ENCODE results near the gene MAP4K4. TPM values are rescaled to one million over a fixed set of nuclear protein-coding genes. Genes with fewer than 3 reads are reported as not detected.
A peak's percentile ranks its signal among the peaks of the same experiment; 100 is the strongest.

The MAP4K4 gene
- total and polyA plus RNA-seq, 2 of the 4 experiments (the other 2 are of a cell fraction) = 89.4 to 124 TPM

- peak overlapping the region; percentile 10; the same call in 1 of the 3 replicates for H2BK15ac ChIP-seq (ENCODE audit: low read depth, low read length)
- no peak overlapping the region for H3K18ac ChIP-seq (ENCODE audit: low read depth, low read length)
- CTCF ChIA-PET = interaction anchor here (0.6 to 1.6 kb wide), 2 partner anchors 15 to 176 kb away, joined by 3 to 5 read pairs; no protein-coding TSS in a partner anchor
- peaks cover 2% of the 10 kb centered on the region; the same call in 1 of the 2 replicates for H4K20me1 ChIP-seq (ENCODE audit: insufficient read depth, low read length)
- peaks cover 9% of the 10 kb centered on the region for H3K9me1 ChIP-seq (ENCODE audit: insufficient read depth, low read length)
- H3K9me3 ChIP-seq (ENCODE audit: control insufficient read depth, insufficient read depth, low read length) = no peaks in the 10 kb centered on the region
- H2BK20ac ChIP-seq (ENCODE audit: low read depth, low read length) = no peak overlapping the region
- H2BK120ac ChIP-seq (ENCODE audit: low read depth, low read length) = no peak overlapping the region; the same call in 1 of the 2 replicates
- H3K27ac ChIP-seq (ENCODE audit: insufficient read depth, low read length) = no peak overlapping the region
- TF ChIP-seq MAFK (IDR thresholded peaks at IDR 0.05; ENCODE audit: low read depth, low read length) (no peak), CHD1 (IDR thresholded peaks at IDR 0.05; ENCODE audit: low read depth, low read length) (no peak), POLR2A (IDR thresholded peaks at IDR 0.05; ENCODE audit: low read depth, low read length) (no peak), NFE2L2 (IDR thresholded peaks at IDR 0.05; ENCODE audit: low read depth, low read length) (no peak), BHLHE40 (IDR thresholded peaks at IDR 0.05; ENCODE audit: low read depth, low read length) (no peak), ELK1 (IDR thresholded peaks at IDR 0.05; ENCODE audit: borderline replicate concordance, low read depth, low read length) (no peak), SMC3 (IDR thresholded peaks at IDR 0.05; ENCODE audit: low read depth, low read length) (no peak), FOS (IDR thresholded peaks at IDR 0.05; ENCODE audit: low read depth, low read length) (no peak), USF2 (IDR thresholded peaks at IDR 0.05; ENCODE audit: low read depth, low read length) (no peak)
- POLR2A ChIA-PET (ENCODE audit: unreplicated experiment) = interaction anchor here (0.7 kb wide), 1 partner anchor 14 kb away, joined by 5 read pairs; no protein-coding TSS in a partner anchor
- no peak overlapping the region for H2AFZ ChIP-seq (replicated peaks; ENCODE audit: low read length, poor library complexity)
- 0 out of 2 replicates have a peak overlapping the region, but pooled peaks have one; percentile 10 for H3K14ac ChIP-seq (replicated peaks; ENCODE audit: low read depth, low read length)
- no peak for DNase-seq
- H3K4me1 ChIP-seq (ENCODE audit: control insufficient read depth, insufficient read depth, low read length) = no peaks in the 10 kb centered on the region; the same call in 1 of the 2 replicates
- no TSS peak for BruUV-seq (replicated peaks)
- H3K36me3 ChIP-seq (ENCODE audit: control insufficient read depth, insufficient read depth, low read length) = peaks cover 59% of the 10 kb centered on the region
- H3K79me1 ChIP-seq (ENCODE audit: low read depth in 1 of 2, low read length in 2 of 2) = peaks cover 22 to 41% of the 10 kb centered on the region in 2 experiments
- in situ Hi-C loops (cut with MboI; ENCODE audit: low sequenced_read_pairs) = no loop called here
- no peak overlapping the region for H3K4me3 ChIP-seq (ENCODE audit: insufficient read depth, low read depth, low read length)
- ATAC-seq (ENCODE audit: low read depth) = no peak
- H3K23ac ChIP-seq (ENCODE audit: low read depth, low read length) = no peak overlapping the region
- no peak overlapping the region for H2AK5ac ChIP-seq (ENCODE audit: low read depth, low read length)
- no CpG with 5 or more reads among the region's 5 CpGs for WGBS, 2 experiments (ENCODE audit: extremely low coverage in 2 of 2, insufficient read length in 1 of 2)
- H4K91ac ChIP-seq (ENCODE audit: insufficient read depth, low read depth, low read length) = no peak overlapping the region
- H2AK9ac ChIP-seq (replicated peaks; ENCODE audit: low read depth, low read length, poor library complexity) = no peak overlapping the region
- H4K5ac ChIP-seq (ENCODE audit: low read depth, low read length) = no peak overlapping the region
- no peak overlapping the region for H3K4ac ChIP-seq (ENCODE audit: low read depth, low read length)
- H2BK5ac ChIP-seq (ENCODE audit: low read depth, low read length, poor library complexity, severe bottlenecking) = no peak overlapping the region
- no peak overlapping the region for H3K4me2 ChIP-seq (ENCODE audit: low read depth, low read length)
- H3K56ac ChIP-seq (ENCODE audit: extremely low read depth, insufficient read depth, low read length) = no peak overlapping the region
- H3K27me3 ChIP-seq (ENCODE audit: control insufficient read depth, insufficient read depth, low read length) = no peaks in the 10 kb centered on the region
- 0 out of 4 replicates have a peak overlapping the region, but pooled peaks of 1 of the 2 experiments have one; percentile 21 for H4K8ac ChIP-seq (ENCODE audit: low read depth in 2 of 2, low read length in 2 of 2)
- dilution Hi-C loops (cut with HindIII; ENCODE audit: low sequenced_read_pairs, unreplicated experiment) = no loop called here
- intact Hi-C loops (cut with micrococcal nuclease) = no loop called here
- no peak overlapping the region for H3K9ac ChIP-seq (ENCODE audit: low read depth, low read length)
Measured at GRCh38 chr2:101868525-101868924, 171.0 kb downstream of the MAP4K4 start.
